Measurements from ENCODE around the gene RNASEH2A.

- TF ChIP-seq BACH2 (CRISPR knock-in tag; IDR thresholded peaks at IDR 0.05; ENCODE audit: borderline replicate concordance), result no peak
- no peak for TF ChIP-seq ZC3H10 (CRISPR knock-in tag; IDR thresholded peaks at IDR 0.05)
- TF ChIP-seq ZFP30 (CRISPR knock-in tag; IDR thresholded peaks at IDR 0.05), result no peak
- TF ChIP-seq, protein P1, sequence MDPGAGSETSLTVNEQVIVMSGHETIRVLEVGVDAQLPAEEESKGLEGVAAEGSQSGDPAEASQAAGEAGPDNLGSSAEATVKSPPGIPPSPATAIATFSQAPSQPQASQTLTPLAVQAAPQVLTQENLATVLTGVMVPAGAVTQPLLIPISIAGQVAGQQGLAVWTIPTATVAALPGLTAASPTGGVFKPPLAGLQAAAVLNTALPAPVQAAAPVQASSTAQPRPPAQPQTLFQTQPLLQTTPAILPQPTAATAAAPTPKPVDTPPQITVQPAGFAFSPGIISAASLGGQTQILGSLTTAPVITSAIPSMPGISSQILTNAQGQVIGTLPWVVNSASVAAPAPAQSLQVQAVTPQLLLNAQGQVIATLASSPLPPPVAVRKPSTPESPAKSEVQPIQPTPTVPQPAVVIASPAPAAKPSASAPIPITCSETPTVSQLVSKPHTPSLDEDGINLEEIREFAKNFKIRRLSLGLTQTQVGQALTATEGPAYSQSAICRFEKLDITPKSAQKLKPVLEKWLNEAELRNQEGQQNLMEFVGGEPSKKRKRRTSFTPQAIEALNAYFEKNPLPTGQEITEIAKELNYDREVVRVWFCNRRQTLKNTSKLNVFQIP (CRISPR knock-in tag; IDR thresholded peaks at IDR 0.05; ENCODE audit: borderline replicate concordance, low read depth), result no peak
- TF ChIP-seq RARB (CRISPR knock-in tag; IDR thresholded peaks at IDR 0.05), result no peak
- TF ChIP-seq ARNTL (CRISPR knock-in tag; IDR thresholded peaks at IDR 0.05; ENCODE audit: borderline replicate concordance, low read depth), result no peak
- TF ChIP-seq, protein P2, sequence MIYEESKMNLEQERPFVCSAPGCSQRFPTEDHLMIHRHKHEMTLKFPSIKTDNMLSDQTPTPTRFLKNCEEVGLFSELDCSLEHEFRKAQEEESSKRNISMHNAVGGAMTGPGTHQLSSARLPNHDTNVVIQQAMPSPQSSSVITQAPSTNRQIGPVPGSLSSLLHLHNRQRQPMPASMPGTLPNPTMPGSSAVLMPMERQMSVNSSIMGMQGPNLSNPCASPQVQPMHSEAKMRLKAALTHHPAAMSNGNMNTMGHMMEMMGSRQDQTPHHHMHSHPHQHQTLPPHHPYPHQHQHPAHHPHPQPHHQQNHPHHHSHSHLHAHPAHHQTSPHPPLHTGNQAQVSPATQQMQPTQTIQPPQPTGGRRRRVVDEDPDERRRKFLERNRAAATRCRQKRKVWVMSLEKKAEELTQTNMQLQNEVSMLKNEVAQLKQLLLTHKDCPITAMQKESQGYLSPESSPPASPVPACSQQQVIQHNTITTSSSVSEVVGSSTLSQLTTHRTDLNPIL (CRISPR knock-in tag; IDR thresholded peaks at IDR 0.05; ENCODE audit: low read depth), result no peak
Observed at GRCh38 chr19:12787458-12787857, 18.9 kb upstream of the RNASEH2A start.
